Transverse colon (tissue), 4 donors: ENCODE results near the gene AARSD1. TPM values are rescaled to one million over a fixed set of nuclear protein-coding genes. Genes with fewer than 3 reads are reported as not detected.

Source experiments
- DNase-seq: peaks from one replicate; pipeline ENCODE4 v3.0.0-alpha.2; 2019
- H3K27ac ChIP-seq, 4 donors: fragments of 200-600 bp; sonication (generic); 2 replicates each; pipeline ENCODE4 v1.5.1; 2016 to 2018; ENCODE audit warnings: inconsistent platforms in 4 of 4
- H3K27me3 ChIP-seq: fragments of 200-600 bp; sonication (generic); 2 replicates; pipeline ENCODE4 v1.5.1; 2017; ENCODE audit warnings: inconsistent platforms
- H3K36me3 ChIP-seq, 4 donors: fragments of 200-600 bp; sonication (generic); 2 replicates each; pipeline ENCODE4 v1.5.1; 2017 to 2019; ENCODE audit warnings: inconsistent platforms in 4 of 4
- H3K4me1 ChIP-seq, 4 donors: fragments of 200-600 bp; sonication (generic); 2 replicates each; pipeline ENCODE4 v1.5.1; 2017 to 2020; ENCODE audit warnings: inconsistent platforms in 4 of 4
- H3K4me3 ChIP-seq, 4 donors: fragments of 200-600 bp; sonication (generic); 1 replicate in 1 of 4; 2 replicates in 3 of 4; pipeline versions ENCODE4 v1.5.1 to v1.6.1; 2017 to 2019; ENCODE audit warnings: inconsistent platforms in 4 of 4
- H3K9me3 ChIP-seq, 2 donors: fragments of 200-600 bp; sonication (generic); 2 replicates each; pipeline ENCODE4 v1.5.1; 2017 to 2019; ENCODE audit warnings: inconsistent platforms in 2 of 2
- EP300 ChIP-seq: sonication (generic); formaldehyde crosslinking; IDR thresholded peaks from one replicate; pipeline ENCODE4 v1.6.1; 2017; ENCODE audit warnings: antibody characterized with exemption, low read depth
- POLR2A ChIP-seq: fragments of 450-650 bp; IDR thresholded peaks from one replicate; pipeline ENCODE4 v1.6.1; 2016; ENCODE audit warnings: antibody characterized with exemption, mild to moderate bottlenecking, moderate library complexity
- POLR2AphosphoS5 ChIP-seq, 3 donors: sonication (generic); formaldehyde crosslinking; IDR thresholded peaks; one replicate each; pipeline ENCODE4 v1.6.1; 2016; ENCODE audit warnings: antibody characterized with exemption in 3 of 3
- WGBS, 2 donors: methylation state at CpG; one replicate each; pipeline ENCODE4 v1.1.5; 2018; ENCODE audit warnings: low coverage in 1 of 2; 5-methylcytosine and 5-hydroxymethylcytosine counted together
- in situ Hi-C, 4 donors: fragments of 200-750 bp; cut with MboI; loops; one replicate each; pipeline versions ENCODE4 v1.15.0 to v1.15.1; 2017; ENCODE audit warnings: low sequenced_read_pairs in 3 of 4, low pct_ligation_motif_present in 1 of 4, low pct_unique_long_range_greater_than_20kb in 1 of 4
- intact Hi-C: fragments of 100-400 bp; cut with DNase I; formaldehyde crosslinking; loops from one replicate; pipeline ENCODE4 v1.15.1; 2023; ENCODE audit warnings: low total_unique reads
- total RNA-seq, 4 donors: library from RNA; depleted of rRNA; stranded (reverse); fragments of >200 nt; gene quantifications; one replicate each; pipeline ENCODE4 v1.1.0, GENCODE V29; 2016
- TF ChIP-seq, protein P1 (sequence below), 5 experiments: fragments of 200-600 bp in 3 of 5; fragments of 450-650 bp in 2 of 5; sonication (generic) in 3 of 5; IDR thresholded peaks; 1 replicate in 2 of 5; 2 replicates in 3 of 5; pipeline ENCODE4 v1.5.1; 2016 to 2017; ENCODE audit warnings: antibody characterized with exemption in 5 of 5, inconsistent platforms in 3 of 5, mild to moderate bottlenecking in 2 of 5, moderate library complexity in 1 of 5

Gene AARSD1
- total RNA-seq, 4 donors from 2014 or later = 2.6 to 21.9 (median 9.5) TPM

GRCh38 chr17:42992872-42993271, 28.6 kb upstream of the AARSD1 start:
- Histone ChIP-seq H3K9me3 (no peaks in the 10 kb centered on the region), H3K4me1 (peaks cover 5 to 7% (median 7%) of the 10 kb centered on the region in 4 donors), H3K27ac (no peak overlapping the region), H3K4me3 (no peak overlapping the region), H3K36me3 (peaks cover 0 to 40% (median 15%) of the 10 kb centered on the region in 4 donors), H3K27me3 (no peaks in the 10 kb centered on the region)
- WGBS, 2 donors = 82 to 85% methylated on average over 4 to 5 of the region's 5 CpGs
- DNase-seq = no peak
- TF ChIP-seq POLR2AphosphoS5 (IDR thresholded peaks at IDR 0.05) (no peak), POLR2A (no peak)
- intact Hi-C loops = no loop called here
- in situ Hi-C loops = no loop called here

GRCh38 chr17:42991471-42991870, 27.2 kb upstream of the AARSD1 start:
- Histone ChIP-seq H3K4me1 (no peaks in the 10 kb centered on the region), H3K9me3 (no peaks in the 10 kb centered on the region), H3K4me3 (no peak overlapping the region), H3K36me3 (peaks cover 0 to 49% (median 20%) of the 10 kb centered on the region in 4 donors), H3K27me3 (no peaks in the 10 kb centered on the region), H3K27ac (no peak overlapping the region)
- TF ChIP-seq POLR2A = no peak
- no peak for TF ChIP-seq POLR2AphosphoS5 (IDR thresholded peaks at IDR 0.05)
- no peak for TF ChIP-seq EP300
- in situ Hi-C loops (no loop called here), intact Hi-C loops (no loop called here)
- DNase-seq = no peak
- WGBS, 2 donors = 92% methylated on average over 6 of the region's 6 CpGs; no CpG with 5 or more reads in 1 of the 2 donors

- TF ChIP-seq, protein P1, sequence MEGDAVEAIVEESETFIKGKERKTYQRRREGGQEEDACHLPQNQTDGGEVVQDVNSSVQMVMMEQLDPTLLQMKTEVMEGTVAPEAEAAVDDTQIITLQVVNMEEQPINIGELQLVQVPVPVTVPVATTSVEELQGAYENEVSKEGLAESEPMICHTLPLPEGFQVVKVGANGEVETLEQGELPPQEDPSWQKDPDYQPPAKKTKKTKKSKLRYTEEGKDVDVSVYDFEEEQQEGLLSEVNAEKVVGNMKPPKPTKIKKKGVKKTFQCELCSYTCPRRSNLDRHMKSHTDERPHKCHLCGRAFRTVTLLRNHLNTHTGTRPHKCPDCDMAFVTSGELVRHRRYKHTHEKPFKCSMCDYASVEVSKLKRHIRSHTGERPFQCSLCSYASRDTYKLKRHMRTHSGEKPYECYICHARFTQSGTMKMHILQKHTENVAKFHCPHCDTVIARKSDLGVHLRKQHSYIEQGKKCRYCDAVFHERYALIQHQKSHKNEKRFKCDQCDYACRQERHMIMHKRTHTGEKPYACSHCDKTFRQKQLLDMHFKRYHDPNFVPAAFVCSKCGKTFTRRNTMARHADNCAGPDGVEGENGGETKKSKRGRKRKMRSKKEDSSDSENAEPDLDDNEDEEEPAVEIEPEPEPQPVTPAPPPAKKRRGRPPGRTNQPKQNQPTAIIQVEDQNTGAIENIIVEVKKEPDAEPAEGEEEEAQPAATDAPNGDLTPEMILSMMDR (IDR thresholded peaks at IDR 0.05) = no peak
- no peak for TF ChIP-seq POLR2AphosphoS5 (IDR thresholded peaks at IDR 0.05)
- no peak for TF ChIP-seq POLR2A
- no peak for TF ChIP-seq EP300
- Histone ChIP-seq H3K4me3 (no peak overlapping the region), H3K27ac (no peak overlapping the region), H3K27me3 (no peaks in the 10 kb centered on the region), H3K4me1 (no peaks in the 10 kb centered on the region), H3K9me3 (no peaks in the 10 kb centered on the region), H3K36me3 (peaks cover 0 to 49% (median 23%) of the 10 kb centered on the region in 4 donors)
- DNase-seq = no peak
- WGBS, 2 donors = 80 to 85% methylated on average over 6 of the region's 6 CpGs
- in situ Hi-C loops (no loop called here), intact Hi-C loops (no loop called here)
Measured at GRCh38 chr17:42989726-42990652, 25.7 kb upstream of the AARSD1 start.

DNA sequence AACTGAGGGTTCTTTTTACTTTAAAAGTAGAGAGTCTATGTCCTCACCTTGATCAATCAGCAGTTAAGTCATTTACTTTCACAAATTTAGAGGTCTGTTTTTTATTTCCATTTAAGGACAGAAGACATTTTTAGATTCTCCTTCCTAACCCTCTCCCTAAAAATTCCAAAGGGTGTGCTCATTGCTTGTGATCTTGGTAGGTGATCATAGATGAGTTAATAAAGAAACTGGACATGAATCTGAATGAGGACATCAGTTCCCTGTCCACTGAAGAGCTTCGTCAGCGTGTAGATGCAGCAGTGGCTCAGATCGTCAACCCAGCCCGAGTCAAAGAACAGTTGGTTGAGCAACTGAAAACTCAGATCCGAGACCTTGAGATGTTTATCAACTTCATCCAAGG, 24.9 kb upstream of the AARSD1 start:
- Histone ChIP-seq H3K9me3 (no peaks in the 10 kb centered on the region), H3K4me1 (peaks cover 0 to 5% (median 2%) of the 10 kb centered on the region in 4 donors), H3K27ac (no peak overlapping the region), H3K36me3 (peaks cover 0 to 49% (median 23%) of the 10 kb centered on the region in 4 donors), H3K27me3 (no peaks in the 10 kb centered on the region), H3K4me3 (no peak overlapping the region)
- WGBS, 2 donors = 95 to 100% methylated on average over 2 to 5 of the region's 5 CpGs
- DNase-seq = no peak
- in situ Hi-C loops = no loop called here
- TF ChIP-seq POLR2AphosphoS5 (IDR thresholded peaks at IDR 0.05) (no peak), EP300 (no peak), POLR2A (no peak)
- TF ChIP-seq, protein P1 (IDR thresholded peaks at IDR 0.05) = no peak
- intact Hi-C loops = no loop called here

DNA sequence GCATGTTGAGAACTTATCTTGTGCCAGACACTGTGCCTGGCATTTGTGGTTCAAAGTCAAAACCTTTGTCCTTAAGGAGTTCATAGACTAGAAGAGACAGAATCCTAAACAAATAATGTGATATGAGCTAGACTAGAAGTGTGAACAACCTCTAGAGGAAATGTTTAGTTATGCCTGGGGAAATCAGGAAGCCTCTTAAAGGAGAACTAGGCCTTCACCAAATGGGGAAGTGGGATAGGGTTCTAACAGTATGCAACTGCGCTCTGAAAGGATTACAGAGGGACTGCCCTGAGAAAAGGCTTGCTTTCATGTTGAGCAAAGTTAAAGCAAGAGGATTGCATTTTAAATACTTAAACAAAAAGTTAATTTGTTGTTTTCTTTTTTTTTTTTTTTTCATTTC, 21.0 kb upstream of the AARSD1 start:
- H3K27ac ChIP-seq = peak overlapping the region in 3 of 4 donors; percentile 26 to 40 (median 36)
- DNase-seq = no peak
- H3K9me3 ChIP-seq = no peaks in the 10 kb centered on the region
- H3K36me3 ChIP-seq = peaks cover 0 to 34% (median 15%) of the 10 kb centered on the region in 4 donors
- in situ Hi-C loops (no loop called here), intact Hi-C loops (no loop called here)
- WGBS, 2 donors = 32% methylated on average over 1 of the region's 1 CpG; no CpG with 5 or more reads in 1 of the 2 donors
- TF ChIP-seq, protein P1 (IDR thresholded peaks at IDR 0.05) = no peak
- TF ChIP-seq POLR2AphosphoS5 (IDR thresholded peaks at IDR 0.05) = no peak
- H3K4me3 ChIP-seq = no peak overlapping the region
- no peaks in the 10 kb centered on the region for H3K27me3 ChIP-seq
- H3K4me1 ChIP-seq = peaks cover 5 to 24% (median 18%) of the 10 kb centered on the region in 4 donors
